Loucy (cell line): ENCODE measurements around the gene EXOSC7.

Experiments
- CTCF ChIP-seq: fragments of 200-600 bp; sonication (generic); conservative IDR thresholded peaks from 2 replicates; pipeline ENCODE4 v1.5.1; 2014; ENCODE audit warnings: mild to moderate bottlenecking, antibody characterized with exemption, low read length
- EZH2phosphoT487 ChIP-seq: fragments of 200-600 bp; IDR thresholded peaks from 2 replicates; pipeline ENCODE4 v1.6.1; 2018; ENCODE audit warnings: antibody characterized with exemption, mild to moderate bottlenecking, moderate library complexity, borderline replicate concordance

DNA sequence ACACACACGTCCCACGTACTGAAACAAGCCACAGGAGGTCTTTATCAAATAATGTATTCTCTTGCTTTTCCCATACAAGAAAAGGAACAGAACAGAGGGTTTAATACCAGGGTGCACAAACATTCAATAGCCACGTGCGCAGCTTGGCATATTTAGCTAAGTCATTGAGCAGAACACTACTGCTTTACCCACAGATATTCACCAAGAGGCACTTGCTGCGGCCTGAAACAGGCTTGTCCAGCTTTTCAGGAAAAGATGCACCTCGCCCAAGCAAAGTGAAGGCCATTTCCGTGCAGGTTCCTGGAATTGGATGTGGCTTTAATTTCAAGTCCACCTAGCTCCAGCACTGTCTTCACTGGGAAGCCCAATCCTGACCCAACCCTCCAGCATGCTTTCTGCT lies 17.7 kb upstream of the EXOSC7 start:
- TF ChIP-seq CTCF, result no peak
- TF ChIP-seq EZH2phosphoT487, result no peak
